Activated CD4-positive, alpha-beta T cell treated with anti-CD3 and anti-CD28 coated beads, Interleukin-2, Interleukin-4, amounts not matched to agents 100 ng/mL and 50 ng/mL, durations not matched to agents 16 hours and 8 hours (primary cell): ENCODE data around the gene DCC.

ENCODE experiments used
- DNase-seq: peaks from one replicate; pipeline ENCODE4 v3.0.0-alpha.2; 2020; ENCODE audit warnings: low spot score

The DCC gene

GRCh38 chr18:52427521-52428175 lies 87.7 kb downstream of the DCC start:
- DNase-seq, result no peak

- no peak for DNase-seq
These were observed 91.7 kb downstream of the DCC start for GRCh38 chr18:52431683-52432082.

- DNase-seq, result no peak
These were observed 93.8 kb downstream of the DCC start for GRCh38 chr18:52433797-52434196.

- DNase-seq, result no peak
These were observed 95.3 kb downstream of the DCC start for GRCh38 chr18:52435301-52435700.

GRCh38 chr18:52437161-52437560 lies 97.2 kb downstream of the DCC start:
- no peak for DNase-seq

- no peak for DNase-seq
These were observed 99.5 kb downstream of the DCC start for GRCh38 chr18:52439457-52439856.

- no peak for DNase-seq
These were observed 101.8 kb downstream of the DCC start for GRCh38 chr18:52441794-52442193.

- DNase-seq, result no peak
These were observed 102.7 kb downstream of the DCC start for GRCh38 chr18:52442686-52443085.

- DNase-seq, result no peak
These were observed 111.3 kb downstream of the DCC start for GRCh38 chr18:52451256-52451655.

- DNase-seq, result no peak
These were observed 111.9 kb downstream of the DCC start for GRCh38 chr18:52451851-52452250.

GRCh38 chr18:52452427-52452826 lies 112.4 kb downstream of the DCC start:
- no peak for DNase-seq

- DNase-seq, result no peak
These were observed 119.9 kb downstream of the DCC start for GRCh38 chr18:52459890-52460289.

GRCh38 chr18:52462853-52463252 lies 122.9 kb downstream of the DCC start:
- no peak for DNase-seq

- DNase-seq, result no peak
These were observed 125.4 kb downstream of the DCC start for GRCh38 chr18:52465391-52465790.

GRCh38 chr18:52468496-52468895 lies 128.5 kb downstream of the DCC start:
- DNase-seq, result no peak

- DNase-seq, result no peak
These were observed 135.3 kb downstream of the DCC start for GRCh38 chr18:52475325-52475724.

GRCh38 chr18:52481116-52481515 lies 141.1 kb downstream of the DCC start:
- no peak for DNase-seq

GRCh38 chr18:52484977-52485376 lies 145.0 kb downstream of the DCC start:
- no peak for DNase-seq

- DNase-seq, result no peak
These were observed 146.1 kb downstream of the DCC start for GRCh38 chr18:52486052-52486451.

- no peak for DNase-seq
These were observed 149.7 kb downstream of the DCC start for GRCh38 chr18:52489396-52490306.

- DNase-seq, result no peak
These were observed 156.4 kb downstream of the DCC start for GRCh38 chr18:52496426-52496825.

- no peak for DNase-seq
These were observed 159.0 kb downstream of the DCC start for GRCh38 chr18:52499016-52499415.

GRCh38 chr18:52499644-52500043 lies 159.6 kb downstream of the DCC start:
- DNase-seq, result no peak

- no peak for DNase-seq
These were observed 164.6 kb downstream of the DCC start for GRCh38 chr18:52504589-52504988.
